ENCODE results near the gene ASCC1. TPM values are rescaled to one million over a fixed set of nuclear protein-coding genes. Genes with fewer than 3 reads are reported as not detected.
"Not testable (repeated sequence)": the region's sequence is repeated elsewhere in the genome, so short reads cannot be mapped to it uniquely, and the experiment has no call there.

Gene ASCC1
- total RNA-seq, 2 donors from 2014 or later = 15.2 to 30.3 TPM

DNA sequence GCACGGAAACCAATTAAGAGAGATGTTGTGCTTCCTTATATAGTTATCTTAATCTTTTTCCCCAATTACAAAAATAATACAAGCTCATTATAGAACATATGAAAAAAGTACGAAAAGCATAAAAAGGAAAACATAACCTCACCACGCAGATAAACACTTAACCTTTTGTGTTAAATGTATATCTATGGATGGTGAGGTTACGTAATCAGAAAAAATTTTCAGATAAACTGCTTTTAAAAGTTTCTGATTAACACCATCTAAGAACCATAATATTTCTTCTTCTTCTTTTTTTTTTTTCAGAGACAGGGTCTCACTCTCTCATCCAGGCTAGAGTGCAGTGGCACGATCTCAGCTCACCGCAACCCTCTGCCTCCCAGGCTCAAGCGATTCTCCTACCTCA, 78.5 kb downstream of the ASCC1 start:
- H3K36me3 ChIP-seq = no peaks in the 10 kb centered on the region
- H3K9me3 ChIP-seq = no peaks in the 10 kb centered on the region
- H3K27ac ChIP-seq = no peak overlapping the region
- H3K4me1 ChIP-seq (ENCODE audit: control insufficient read depth in 1 of 2, low read depth in 2 of 2) = peaks cover 0 to 4% of the 10 kb centered on the region in 2 donors
- TF ChIP-seq, protein P1, sequence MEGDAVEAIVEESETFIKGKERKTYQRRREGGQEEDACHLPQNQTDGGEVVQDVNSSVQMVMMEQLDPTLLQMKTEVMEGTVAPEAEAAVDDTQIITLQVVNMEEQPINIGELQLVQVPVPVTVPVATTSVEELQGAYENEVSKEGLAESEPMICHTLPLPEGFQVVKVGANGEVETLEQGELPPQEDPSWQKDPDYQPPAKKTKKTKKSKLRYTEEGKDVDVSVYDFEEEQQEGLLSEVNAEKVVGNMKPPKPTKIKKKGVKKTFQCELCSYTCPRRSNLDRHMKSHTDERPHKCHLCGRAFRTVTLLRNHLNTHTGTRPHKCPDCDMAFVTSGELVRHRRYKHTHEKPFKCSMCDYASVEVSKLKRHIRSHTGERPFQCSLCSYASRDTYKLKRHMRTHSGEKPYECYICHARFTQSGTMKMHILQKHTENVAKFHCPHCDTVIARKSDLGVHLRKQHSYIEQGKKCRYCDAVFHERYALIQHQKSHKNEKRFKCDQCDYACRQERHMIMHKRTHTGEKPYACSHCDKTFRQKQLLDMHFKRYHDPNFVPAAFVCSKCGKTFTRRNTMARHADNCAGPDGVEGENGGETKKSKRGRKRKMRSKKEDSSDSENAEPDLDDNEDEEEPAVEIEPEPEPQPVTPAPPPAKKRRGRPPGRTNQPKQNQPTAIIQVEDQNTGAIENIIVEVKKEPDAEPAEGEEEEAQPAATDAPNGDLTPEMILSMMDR (IDR thresholded peaks at IDR 0.05) = no peak
- H3K4me3 ChIP-seq = no peak overlapping the region
- H3K27me3 ChIP-seq (replicated peaks; ENCODE audit: insufficient read depth) = no peaks in the 10 kb centered on the region
- DNase-seq (ENCODE audit: low spot score) (no peak), ATAC-seq (ENCODE audit: insufficient number of reproducible peaks, low FRiP score, low read depth) (no peak)

DNA sequence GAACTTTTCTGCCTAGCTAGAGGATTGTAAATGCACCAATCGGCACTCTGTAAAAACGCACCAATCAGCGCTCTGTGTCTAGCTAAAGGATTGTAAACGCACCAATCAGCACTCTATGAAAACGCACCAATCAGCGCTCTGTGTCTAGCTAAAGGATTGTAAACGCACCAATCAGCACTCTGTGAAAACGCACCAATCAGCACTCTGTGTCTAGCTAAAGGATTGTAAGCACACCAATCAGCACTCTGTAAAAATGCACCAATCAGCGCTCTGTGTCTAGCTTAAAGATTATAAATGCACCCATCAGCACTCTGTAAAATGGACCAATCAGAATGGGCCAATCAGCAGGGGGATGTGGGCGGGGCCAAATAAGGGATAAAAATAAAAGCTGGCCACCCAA, 79.9 kb downstream of the ASCC1 start:
- not testable (repeated sequence) for DNase-seq (ENCODE audit: low spot score); H3K4me3 ChIP-seq; H3K27ac ChIP-seq; H3K27me3 ChIP-seq (replicated peaks; ENCODE audit: insufficient read depth); H3K9me3 ChIP-seq; H3K4me1 ChIP-seq (ENCODE audit: control insufficient read depth in 1 of 2, low read depth in 2 of 2); H3K36me3 ChIP-seq; ATAC-seq (ENCODE audit: insufficient number of reproducible peaks, low FRiP score, low read depth)

DNA sequence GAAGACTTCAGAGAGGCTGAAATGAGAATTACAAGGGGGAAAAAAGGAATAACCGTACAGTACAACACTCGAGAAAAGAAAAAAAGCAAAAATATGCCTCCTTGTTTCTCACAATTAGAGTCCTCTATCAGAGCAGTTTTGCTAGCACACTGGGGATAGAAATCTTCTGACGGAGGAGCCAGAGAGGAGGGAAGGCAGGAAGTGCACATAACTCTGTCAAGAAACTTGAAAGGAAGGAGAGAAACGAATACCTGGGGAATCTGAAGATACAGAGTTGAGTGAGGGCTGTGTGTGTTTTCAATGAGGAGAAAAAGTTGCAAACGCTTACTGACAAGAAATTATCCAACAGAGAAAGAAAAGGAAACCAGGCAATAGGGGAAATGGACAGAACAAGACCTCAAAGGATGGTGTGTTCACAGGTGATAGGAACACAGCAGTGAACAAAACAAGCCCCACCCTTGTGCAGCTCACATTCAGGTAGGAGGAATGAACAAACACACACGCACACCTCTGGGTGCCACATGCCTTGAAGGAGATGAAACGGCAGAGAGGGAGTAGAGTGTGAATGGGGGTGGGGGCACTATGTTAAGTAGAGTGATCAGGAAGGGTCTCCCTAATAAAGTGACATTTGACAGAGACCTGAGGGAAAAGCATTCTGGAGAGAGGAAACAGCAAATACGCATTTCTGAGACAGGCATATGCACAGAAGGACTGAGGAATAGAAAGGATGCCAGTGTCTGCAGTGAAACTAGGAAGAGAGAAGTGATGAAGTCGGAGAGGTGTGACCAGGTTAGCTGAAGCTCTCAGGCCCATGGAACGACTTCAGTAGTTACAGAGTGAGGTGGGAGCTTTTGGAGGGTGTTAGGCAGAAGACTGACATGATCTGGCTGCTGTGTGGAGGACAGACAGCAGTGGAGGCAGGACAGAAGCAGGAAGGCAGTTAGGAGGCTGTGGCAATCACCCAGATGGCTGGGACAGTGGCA, 81.0 kb downstream of the ASCC1 start:
- TF ChIP-seq, protein P1 (IDR thresholded peaks at IDR 0.05) = no peak
- DNase-seq (ENCODE audit: low spot score) (no peak), ATAC-seq (ENCODE audit: insufficient number of reproducible peaks, low FRiP score, low read depth) (no peak)
- Histone ChIP-seq H3K4me1 (ENCODE audit: control insufficient read depth in 1 of 2, low read depth in 2 of 2) (peaks cover 0 to 4% of the 10 kb centered on the region in 2 donors), H3K4me3 (no peak overlapping the region), H3K9me3 (no peaks in the 10 kb centered on the region), H3K27me3 (replicated peaks; ENCODE audit: insufficient read depth) (no peaks in the 10 kb centered on the region), H3K27ac (no peak overlapping the region), H3K36me3 (peaks cover 3% of the 10 kb centered on the region)

DNA sequence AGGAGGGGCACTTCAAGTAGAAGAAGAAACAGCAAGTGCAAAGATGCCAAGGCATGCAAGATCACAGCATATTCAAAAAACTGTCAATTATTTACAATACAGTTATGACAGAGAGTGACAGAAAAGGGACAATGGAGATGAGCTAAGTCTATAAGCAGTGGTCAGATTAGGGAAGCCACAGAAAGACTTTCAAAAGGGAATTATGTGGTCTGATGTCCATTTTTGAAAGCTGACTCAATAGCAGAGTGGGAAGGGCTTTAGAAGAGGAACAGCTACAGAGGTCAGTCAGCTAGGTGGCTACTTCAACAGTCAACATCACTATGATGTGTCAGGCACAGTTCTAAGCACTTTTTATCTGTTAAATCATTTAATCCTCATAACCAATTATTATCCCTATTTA, 82.6 kb downstream of the ASCC1 start:
- no peak for ATAC-seq (ENCODE audit: insufficient number of reproducible peaks, low FRiP score, low read depth)
- no peaks in the 10 kb centered on the region for H3K9me3 ChIP-seq
- H3K27ac ChIP-seq = no peak overlapping the region
- TF ChIP-seq, protein P1 (IDR thresholded peaks at IDR 0.05) = no peak
- H3K27me3 ChIP-seq (replicated peaks; ENCODE audit: insufficient read depth) = no peaks in the 10 kb centered on the region
- DNase-seq (ENCODE audit: low spot score) = no peak
- H3K4me3 ChIP-seq = no peak overlapping the region
- peaks cover 3% of the 10 kb centered on the region for H3K36me3 ChIP-seq
- peaks cover 0 to 4% of the 10 kb centered on the region in 2 donors for H3K4me1 ChIP-seq (ENCODE audit: control insufficient read depth in 1 of 2, low read depth in 2 of 2)

DNA sequence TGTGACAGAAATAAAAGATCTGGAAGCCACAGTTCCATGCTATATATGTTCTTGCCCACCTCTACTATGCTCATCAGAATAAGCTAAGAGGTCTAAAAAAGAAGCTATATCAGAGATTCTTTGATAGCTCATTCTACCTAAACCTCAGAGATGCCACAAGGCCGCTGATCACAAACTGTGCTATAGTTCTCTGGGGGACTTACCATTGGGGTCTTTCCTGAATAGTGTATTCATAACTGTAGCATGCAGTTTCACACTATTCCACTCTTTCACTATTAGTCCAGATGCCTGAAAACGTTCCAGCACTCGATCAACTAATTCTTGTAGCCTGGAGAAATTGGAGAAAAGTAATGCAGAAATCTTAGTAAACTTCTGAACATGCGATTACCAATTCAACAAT, 83.2 kb downstream of the ASCC1 start:
- Histone ChIP-seq H3K4me1 (ENCODE audit: control insufficient read depth in 1 of 2, low read depth in 2 of 2) (peaks cover 0 to 4% of the 10 kb centered on the region in 2 donors), H3K4me3 (no peak overlapping the region), H3K9me3 (no peaks in the 10 kb centered on the region), H3K36me3 (peaks cover 3% of the 10 kb centered on the region), H3K27me3 (replicated peaks; ENCODE audit: insufficient read depth) (no peaks in the 10 kb centered on the region), H3K27ac (no peak overlapping the region)
- DNase-seq (ENCODE audit: low spot score) = no peak
- TF ChIP-seq, protein P1 (IDR thresholded peaks at IDR 0.05) = no peak
- ATAC-seq (ENCODE audit: insufficient number of reproducible peaks, low FRiP score, low read depth) = no peak
